Measurements from ENCODE around the gene HOXD11. TPM values are rescaled to one million over a fixed set of nuclear protein-coding genes. Genes with fewer than 3 reads are reported as not detected.

HOXD11 gene
- total and polyA plus RNA-seq, 2 of the 4 experiments (the other 2 are of a cell fraction): not detected

- Histone ChIP-seq H2BK120ac (ENCODE audit: low read depth, low read length) (no peak overlapping the region), H3K4me2 (ENCODE audit: low read depth, low read length) (no peak overlapping the region), H2AFZ (replicated peaks; ENCODE audit: low read length, poor library complexity) (no peak overlapping the region), H3K14ac (replicated peaks; ENCODE audit: low read depth, low read length) (no peak overlapping the region), H3K23ac (ENCODE audit: low read depth, low read length) (no peak overlapping the region), H3K79me1 (ENCODE audit: low read depth in 1 of 2, low read length in 2 of 2) (no peaks in the 10 kb centered on the region), H3K9me3 (ENCODE audit: control insufficient read depth, insufficient read depth, low read length) (peaks cover 4% of the 10 kb centered on the region; the same call in 1 of the 2 replicates), H3K4me3 (ENCODE audit: insufficient read depth, low read depth, low read length) (no peak overlapping the region), H4K91ac (ENCODE audit: insufficient read depth, low read depth, low read length) (no peak overlapping the region), H2AK5ac (ENCODE audit: low read depth, low read length) (no peak overlapping the region), H3K9ac (ENCODE audit: low read depth, low read length) (no peak overlapping the region), H3K56ac (ENCODE audit: extremely low read depth, insufficient read depth, low read length) (no peak overlapping the region), H2AK9ac (replicated peaks; ENCODE audit: low read depth, low read length, poor library complexity) (no peak overlapping the region), H3K36me3 (ENCODE audit: control insufficient read depth, insufficient read depth, low read length) (no peaks in the 10 kb centered on the region), H3K4ac (ENCODE audit: low read depth, low read length) (no peak overlapping the region), H2BK15ac (ENCODE audit: low read depth, low read length) (no peak overlapping the region), H3K4me1 (ENCODE audit: control insufficient read depth, insufficient read depth, low read length) (no peaks in the 10 kb centered on the region), H3K27ac (ENCODE audit: insufficient read depth, low read length) (no peak overlapping the region), H4K8ac (ENCODE audit: low read depth in 2 of 2, low read length in 2 of 2) (no peak overlapping the region), H2BK20ac (ENCODE audit: low read depth, low read length) (no peak overlapping the region), H3K27me3 (ENCODE audit: control insufficient read depth, insufficient read depth, low read length) (peaks cover 95% of the 10 kb centered on the region), H3K18ac (ENCODE audit: low read depth, low read length) (no peak overlapping the region), H3K9me1 (ENCODE audit: insufficient read depth, low read length) (no peaks in the 10 kb centered on the region), H2BK5ac (ENCODE audit: low read depth, low read length, poor library complexity, severe bottlenecking) (no peak overlapping the region), H4K20me1 (ENCODE audit: insufficient read depth, low read length) (no peaks in the 10 kb centered on the region), H4K5ac (ENCODE audit: low read depth, low read length) (no peak overlapping the region)
- TF ChIP-seq RCOR1 (IDR thresholded peaks at IDR 0.05; ENCODE audit: insufficient replicate concordance, low read length): no peak
- no peak for TF ChIP-seq CHD1 (IDR thresholded peaks at IDR 0.05; ENCODE audit: low read depth, low read length)
- no peak for TF ChIP-seq ELK1 (IDR thresholded peaks at IDR 0.05; ENCODE audit: borderline replicate concordance, low read depth, low read length)
- TF ChIP-seq FOS (IDR thresholded peaks at IDR 0.05; ENCODE audit: low read depth, low read length): no peak
- no peak for TF ChIP-seq BHLHE40 (IDR thresholded peaks at IDR 0.05; ENCODE audit: low read depth, low read length)
- TF ChIP-seq MAZ (IDR thresholded peaks at IDR 0.05; ENCODE audit: borderline replicate concordance, low read depth, low read length): no peak
- TF ChIP-seq CTCF (conservative IDR thresholded peaks at IDR 0.05; ENCODE audit: low read depth, low read length): no peak
- no peak for TF ChIP-seq CEBPB (IDR thresholded peaks at IDR 0.05; ENCODE audit: low read depth, low read length)
- no peak for TF ChIP-seq MAFK (IDR thresholded peaks at IDR 0.05; ENCODE audit: low read depth, low read length)
- TF ChIP-seq NFE2L2 (IDR thresholded peaks at IDR 0.05; ENCODE audit: low read depth, low read length): no peak
- no peak for TF ChIP-seq MXI1 (IDR thresholded peaks at IDR 0.05; ENCODE audit: borderline replicate concordance, low read depth, low read length)
- no peak for TF ChIP-seq POLR2A (IDR thresholded peaks at IDR 0.05; ENCODE audit: low read depth, low read length)
- no peak for TF ChIP-seq RFX5 (IDR thresholded peaks at IDR 0.05; ENCODE audit: low read depth, low read length)
- no peak for TF ChIP-seq RAD21 (IDR thresholded peaks at IDR 0.05; ENCODE audit: low read length)
- no peak for TF ChIP-seq USF2 (IDR thresholded peaks at IDR 0.05; ENCODE audit: low read depth, low read length)
- TF ChIP-seq SMC3 (IDR thresholded peaks at IDR 0.05; ENCODE audit: low read depth, low read length): no peak
- WGBS, 2 experiments (ENCODE audit: extremely low coverage in 2 of 2, insufficient read length in 1 of 2): no CpG with 5 or more reads among the region's 7 CpGs
- dilution Hi-C loops (cut with HindIII; ENCODE audit: low sequenced_read_pairs, unreplicated experiment): no loop called here
- ATAC-seq (ENCODE audit: low read depth) (no peak), DNase-seq (no peak)
- POLR2A ChIA-PET (ENCODE audit: unreplicated experiment): no interaction called here
- no TSS peak for BruUV-seq (replicated peaks)
- CTCF ChIA-PET: interaction anchor here (1.6 kb wide), 1 partner anchor 451 kb away, joined by 5 read pairs; no protein-coding TSS in a partner anchor
- in situ Hi-C loops (cut with MboI; ENCODE audit: low sequenced_read_pairs): no loop called here
- intact Hi-C loops (cut with micrococcal nuclease): no loop called here
These were observed 3.9 kb upstream of the HOXD11 start for GRCh38 chr2:176103194-176103593.
